Stimulated activated CD4-positive, alpha-beta T cell treated with anti-CD3 and anti-CD28 coated beads, Interleukin-4, amount 100 ng/mL, for 4 hours (primary cell): ENCODE measurements around the gene C16orf87.

ENCODE experiments used
- DNase-seq, 2 experiments: peaks; one replicate each; pipeline ENCODE4 v3.0.0-alpha.2; 2020

The C16orf87 gene

DNA sequence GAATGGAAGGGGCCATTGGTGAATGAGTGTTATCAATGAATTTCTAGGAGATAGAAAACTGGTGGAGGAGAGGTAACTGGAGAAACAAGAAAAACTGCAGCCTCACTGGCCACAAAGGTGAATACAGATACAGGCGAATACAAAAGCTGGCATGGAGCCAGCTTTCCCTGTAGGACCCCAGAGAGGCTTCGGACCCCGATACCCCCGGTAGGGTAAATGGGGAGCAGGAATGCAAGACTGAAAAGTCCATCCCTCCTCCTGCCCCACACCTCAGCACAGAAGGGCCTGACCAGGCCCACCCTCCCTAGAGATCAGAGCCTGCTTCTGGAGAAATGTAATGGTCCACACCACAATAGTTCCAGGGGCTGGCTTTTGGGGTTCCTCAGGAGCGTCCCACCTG is 78.0 kb downstream of the C16orf87 start:
- no peak for DNase-seq

DNA sequence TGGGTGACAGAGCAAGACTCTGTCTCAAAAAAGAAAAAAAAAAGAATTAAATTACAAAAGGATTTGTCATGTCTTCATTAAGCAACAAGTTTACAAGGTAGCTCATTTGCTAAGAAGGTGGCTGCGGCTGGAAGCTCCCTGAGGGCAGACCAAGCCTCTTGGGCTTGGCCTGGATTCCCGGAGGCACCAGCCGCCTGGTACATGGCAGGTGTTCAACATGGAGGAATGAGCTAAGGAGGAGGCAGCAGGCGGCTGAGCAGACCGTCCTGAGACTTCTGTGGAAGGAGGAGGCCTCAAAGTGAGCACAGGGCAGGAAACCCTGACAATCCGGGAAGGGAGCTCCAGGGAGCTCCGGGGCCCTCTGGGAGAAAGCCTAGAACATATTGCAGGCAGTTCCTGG is 79.6 kb downstream of the C16orf87 start:
- DNase-seq, result no peak

DNA sequence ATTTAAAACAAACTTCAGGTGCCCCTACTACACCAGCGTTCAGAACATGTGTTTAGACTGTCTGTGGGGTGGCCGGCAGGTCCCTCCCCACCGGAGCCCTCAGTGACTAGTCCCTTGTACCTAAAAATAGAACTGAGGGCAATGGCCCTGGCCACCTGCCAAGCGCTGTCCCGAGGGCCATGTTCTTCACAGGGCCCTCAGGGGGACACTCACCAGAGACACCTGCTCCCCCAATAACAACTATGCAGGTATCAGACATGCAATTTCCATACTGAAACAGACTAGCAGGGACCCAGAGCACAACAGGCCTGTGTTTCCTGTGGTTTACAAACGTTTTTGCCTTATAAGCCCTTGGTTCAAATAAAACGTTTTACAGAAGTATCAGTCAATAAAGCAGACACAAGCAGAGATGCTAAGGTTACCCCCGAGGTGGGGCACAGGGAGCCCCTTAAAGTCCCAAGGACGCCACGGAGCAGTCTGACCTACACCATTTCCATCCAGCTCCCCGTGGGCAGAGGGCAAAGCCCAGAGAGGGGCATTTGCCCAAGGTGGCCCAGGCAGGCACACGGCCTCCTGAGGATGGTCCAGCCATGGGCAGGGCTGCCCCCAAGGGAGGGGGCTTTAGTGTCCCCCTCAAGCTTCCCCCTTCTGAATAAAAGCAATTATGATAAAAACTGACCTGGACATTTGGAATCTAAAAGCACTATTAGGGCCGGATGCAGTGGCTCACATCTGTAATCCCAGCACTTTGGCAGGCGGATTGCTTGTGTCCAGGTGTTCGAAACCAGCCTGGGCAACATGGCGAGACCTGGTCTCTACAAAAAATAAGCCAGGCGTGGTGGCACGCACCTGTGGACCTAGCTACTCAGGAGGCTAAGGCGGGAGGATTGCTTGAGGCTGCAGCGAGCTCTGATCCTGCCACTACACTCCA is 81.9 kb downstream of the C16orf87 start:
- DNase-seq, result no peak

DNA sequence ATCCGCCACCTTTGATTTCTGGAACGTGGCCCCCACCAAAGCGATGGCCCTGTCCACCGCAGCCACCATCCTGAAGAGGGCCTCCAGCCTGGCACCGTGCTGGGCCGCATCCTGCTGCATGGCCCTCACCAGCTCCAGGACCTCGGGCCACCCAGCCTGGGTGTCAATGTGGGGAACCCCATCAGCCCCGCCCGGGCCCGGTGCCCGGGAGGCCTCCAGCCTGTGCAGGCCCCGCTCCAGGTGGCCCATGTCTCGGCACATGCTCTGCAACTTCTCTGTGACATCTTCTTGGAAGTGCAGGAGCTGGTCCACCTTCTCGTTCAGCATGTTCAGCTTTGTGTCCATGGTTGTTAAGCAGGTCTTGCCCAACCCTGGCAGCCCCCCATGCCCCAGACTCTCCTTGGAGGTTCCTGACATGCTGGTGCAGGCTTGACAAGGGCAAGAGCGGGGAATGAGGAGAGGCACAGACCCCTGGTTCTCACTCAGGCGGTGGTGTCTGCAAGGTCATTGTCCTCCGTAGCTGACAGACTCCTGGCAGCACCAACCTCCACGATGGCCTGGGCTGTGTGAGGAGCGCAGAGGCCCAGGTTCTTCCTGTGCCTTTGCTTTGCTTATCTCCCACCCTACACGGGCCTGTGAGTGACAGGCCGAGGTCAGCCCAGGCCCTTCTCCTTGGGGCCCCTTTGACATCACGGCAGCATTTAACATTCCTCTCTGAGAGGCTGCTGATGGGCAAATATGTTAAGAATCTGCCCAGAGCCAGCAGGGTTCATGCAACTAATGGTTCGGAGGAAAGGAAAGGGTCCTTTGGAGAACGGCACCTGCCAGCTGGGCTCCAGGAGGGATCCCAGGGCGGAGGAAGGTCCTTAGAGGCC is 83.0 kb downstream of the C16orf87 start, which contains the start of gene MYLK3:
MYLK3 (minus strand) TSS at position 568 of the 875 bp plus-strand sequence; CDS start at position 417, 151 bp downstream.
- DNase-seq, result no peak

DNA sequence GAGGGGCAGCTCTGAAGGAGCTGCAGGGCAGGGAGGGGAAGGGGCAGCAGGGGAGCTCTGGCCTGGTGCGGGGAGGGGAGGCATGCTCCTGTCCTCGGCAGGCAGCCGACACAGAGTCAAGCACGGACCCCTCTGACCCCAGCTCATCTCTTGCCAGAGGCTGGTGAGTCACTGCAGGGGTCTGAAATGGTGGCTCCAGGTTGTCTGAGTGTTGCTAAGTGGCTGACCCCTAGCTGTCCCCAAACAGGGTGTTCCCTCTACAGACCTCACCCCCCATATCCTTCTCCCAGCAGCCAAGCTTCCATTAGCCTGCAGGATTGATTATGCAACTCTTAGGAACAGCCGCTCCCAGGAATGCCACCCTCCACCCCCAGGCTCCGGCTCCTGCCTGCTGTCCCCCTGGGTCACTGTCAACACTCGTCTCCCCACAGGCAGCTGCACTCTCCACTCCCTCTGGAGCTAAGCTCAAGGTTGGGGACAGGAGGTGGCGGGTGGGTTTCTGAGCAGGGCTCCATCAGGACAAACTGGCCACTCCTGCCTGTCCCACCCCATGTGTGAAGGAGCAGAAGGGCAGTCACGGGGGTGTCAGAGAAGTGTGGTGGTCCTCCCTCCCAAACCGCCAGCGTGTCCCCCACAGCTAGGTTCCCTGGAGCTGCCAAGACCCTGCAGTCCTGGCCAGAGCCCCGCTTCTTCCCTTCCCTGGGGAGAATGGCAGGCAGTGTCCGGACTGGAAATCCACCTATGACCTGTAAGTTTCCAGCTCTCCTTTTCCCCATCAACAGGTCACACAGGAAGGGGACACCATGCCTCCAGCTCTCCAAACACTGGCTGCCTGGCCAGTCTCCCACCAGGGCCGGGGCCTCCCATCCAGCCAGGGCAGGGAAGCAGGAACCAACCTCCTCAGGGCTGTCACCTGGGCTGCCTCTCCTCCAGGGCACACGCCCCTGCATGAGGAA is 83.9 kb downstream of the C16orf87 start:
- DNase-seq, result no peak
